GM21723 (cell line): ENCODE measurements around the gene FAM171A1.
"Not testable (repeated sequence)": the region's sequence is repeated elsewhere in the genome, so short reads cannot be mapped to it uniquely, and the experiment has no call there.

Experiments used
- ATAC-seq: cut with Tn5 transposase; IDR thresholded peaks from one replicate; pipeline ENCODE4 v1.9.1; 2021; ENCODE audit warnings: mild to moderate bottlenecking, moderate library complexity; ENCODE audit not compliant: unreplicated experiment

Gene FAM171A1

GRCh38 chr10:15293862-15294842 lies 76.9 kb downstream of the FAM171A1 start:
- no peak for ATAC-seq

- no peak for ATAC-seq
Observed at GRCh38 chr10:15290671-15291070, 80.4 kb downstream of the FAM171A1 start.

DNA sequence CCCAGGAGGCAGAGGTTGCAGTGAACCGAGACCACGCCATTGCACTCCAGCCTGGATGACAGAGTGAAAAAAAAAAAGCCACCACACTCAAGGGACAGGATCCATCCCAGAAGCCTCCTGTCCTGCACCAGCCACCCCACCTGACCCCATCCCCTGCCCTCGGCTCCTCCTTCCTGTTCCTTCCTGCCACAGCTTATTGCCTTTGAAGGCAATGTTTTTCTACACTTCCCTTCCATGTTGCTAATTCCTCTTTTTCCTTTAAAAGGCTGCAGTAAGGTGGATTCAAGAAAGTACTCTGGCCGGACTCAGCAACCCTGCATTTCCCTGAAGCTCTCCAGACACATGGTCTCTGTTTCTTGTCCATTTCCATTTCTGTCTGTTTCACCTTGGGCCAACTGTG lies 80.9 kb downstream of the FAM171A1 start:
- no peak for ATAC-seq

- ATAC-seq, result no peak
Observed at GRCh38 chr10:15280974-15281373, 90.1 kb downstream of the FAM171A1 start.

- no peak for ATAC-seq
Observed at GRCh38 chr10:15280462-15280861, 90.6 kb downstream of the FAM171A1 start.

- ATAC-seq, result no peak
Observed at GRCh38 chr10:15279236-15279635, 91.9 kb downstream of the FAM171A1 start.

DNA sequence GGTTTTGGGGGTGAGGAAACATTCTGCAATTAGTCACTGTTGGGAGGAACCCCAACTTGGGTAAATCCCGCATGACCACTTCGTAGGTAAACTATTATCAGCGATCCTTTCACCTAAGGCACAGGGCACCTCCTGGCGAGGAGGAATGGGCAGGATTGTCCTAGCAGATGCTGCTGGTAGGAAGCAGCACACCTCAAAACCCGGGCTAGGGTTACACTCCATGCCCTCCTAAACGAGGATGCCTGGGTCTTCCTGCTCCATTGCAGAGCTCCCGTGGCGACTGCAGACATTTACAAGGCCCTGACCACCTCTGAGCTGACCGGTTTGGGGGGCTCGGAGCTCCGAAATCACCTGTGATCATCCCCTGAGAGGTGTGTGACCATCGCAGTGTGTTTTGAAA lies 92.3 kb downstream of the FAM171A1 start:
- no peak for ATAC-seq

DNA sequence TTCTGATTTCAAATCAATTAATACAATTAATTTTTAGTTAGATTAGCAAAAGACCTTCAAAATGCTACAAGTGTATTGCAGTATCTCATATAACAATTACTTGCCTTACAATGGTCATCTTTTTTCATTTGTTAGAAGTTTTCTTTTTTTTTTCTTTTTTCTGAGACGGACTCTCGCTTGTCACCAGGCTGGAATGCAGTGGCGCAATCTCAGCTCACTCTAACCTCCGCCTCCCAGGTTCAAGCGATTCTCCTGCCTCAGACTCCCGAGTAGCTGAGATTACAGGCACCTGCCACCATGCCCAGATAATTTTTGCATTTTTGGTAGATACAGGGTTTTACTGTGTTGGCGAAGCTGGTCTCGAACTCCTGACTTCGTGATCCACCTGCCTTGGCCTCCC lies 95.0 kb downstream of the FAM171A1 start:
- not testable (repeated sequence) for ATAC-seq

DNA sequence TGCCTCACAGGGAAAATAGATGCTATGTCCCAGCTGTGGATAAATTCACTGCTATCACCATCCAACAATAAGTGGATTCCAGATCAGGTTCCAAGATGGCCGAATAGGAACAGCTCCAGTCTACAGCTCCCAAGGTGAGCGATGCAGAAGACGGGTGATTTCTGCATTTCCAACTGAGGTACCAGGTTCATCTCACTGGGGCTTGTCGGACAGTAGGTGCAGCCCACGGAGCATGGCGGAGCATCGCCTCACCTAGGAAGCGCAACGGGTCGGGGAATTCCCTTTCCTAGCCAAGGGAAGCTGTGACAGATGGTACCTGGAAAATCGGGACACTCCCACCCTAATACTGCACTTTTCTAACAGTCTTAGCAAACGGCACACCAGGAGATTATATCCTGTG lies 101.3 kb downstream of the FAM171A1 start:
- ATAC-seq, result not testable (repeated sequence)

GRCh38 chr10:15267496-15267895 lies 103.6 kb downstream of the FAM171A1 start:
- ATAC-seq, result no peak

GRCh38 chr10:15266117-15266516 lies 105.0 kb downstream of the FAM171A1 start:
- ATAC-seq, result no peak

GRCh38 chr10:15265558-15265957 lies 105.5 kb downstream of the FAM171A1 start:
- ATAC-seq, result no peak

- ATAC-seq, result no peak
Observed at GRCh38 chr10:15265056-15265455, 106.0 kb downstream of the FAM171A1 start.

DNA sequence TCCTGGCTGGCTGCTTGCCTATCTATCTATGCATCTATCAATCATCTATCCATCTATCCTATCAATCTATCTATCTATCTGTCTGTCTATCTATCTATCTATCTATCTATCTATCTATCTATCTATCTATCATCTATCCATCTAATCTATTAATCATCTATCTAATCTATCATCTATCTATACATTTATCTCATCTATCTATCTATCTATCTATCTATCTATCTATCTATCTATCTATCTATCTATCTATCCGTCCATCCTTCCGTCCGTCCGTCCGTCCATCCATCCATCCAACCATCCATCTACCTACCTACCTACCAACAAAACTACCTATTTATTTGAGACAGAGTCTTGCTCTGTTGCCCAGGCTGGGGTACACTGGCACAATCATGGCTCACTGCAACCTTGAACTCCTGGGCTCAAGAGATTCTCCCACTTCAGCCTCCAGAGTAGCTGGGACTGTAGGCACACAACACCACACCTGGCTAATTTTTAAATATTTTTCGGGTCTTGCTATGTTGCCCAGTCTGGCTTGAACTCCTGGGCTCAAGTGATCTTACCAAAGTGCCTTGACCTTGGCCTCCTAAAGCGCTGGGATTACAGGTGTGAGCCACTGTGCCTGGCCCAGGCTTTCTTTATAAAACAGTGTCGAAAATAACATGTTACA lies 107.3 kb downstream of the FAM171A1 start:
- ATAC-seq, result no peak

GRCh38 chr10:15262036-15262713 lies 108.9 kb downstream of the FAM171A1 start:
- no peak for ATAC-seq

DNA sequence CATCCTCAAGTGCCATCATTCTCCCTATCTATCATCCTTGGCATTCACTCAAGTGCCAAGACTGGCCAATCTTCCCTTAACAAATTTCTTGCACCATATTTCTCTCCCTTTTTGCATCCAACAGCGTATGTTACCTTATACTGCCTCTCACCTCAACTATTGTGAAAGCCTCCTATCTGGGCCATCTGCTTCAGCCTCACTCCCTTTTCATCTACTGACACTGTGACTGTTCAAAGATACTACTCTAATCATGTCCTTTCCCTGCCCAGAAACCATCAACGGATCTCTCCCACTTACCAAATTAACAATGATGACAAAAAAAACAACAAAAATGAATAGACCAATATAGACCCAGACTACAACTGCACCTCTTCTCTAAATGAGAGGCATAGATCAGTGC lies 112.0 kb downstream of the FAM171A1 start:
- no peak for ATAC-seq

DNA sequence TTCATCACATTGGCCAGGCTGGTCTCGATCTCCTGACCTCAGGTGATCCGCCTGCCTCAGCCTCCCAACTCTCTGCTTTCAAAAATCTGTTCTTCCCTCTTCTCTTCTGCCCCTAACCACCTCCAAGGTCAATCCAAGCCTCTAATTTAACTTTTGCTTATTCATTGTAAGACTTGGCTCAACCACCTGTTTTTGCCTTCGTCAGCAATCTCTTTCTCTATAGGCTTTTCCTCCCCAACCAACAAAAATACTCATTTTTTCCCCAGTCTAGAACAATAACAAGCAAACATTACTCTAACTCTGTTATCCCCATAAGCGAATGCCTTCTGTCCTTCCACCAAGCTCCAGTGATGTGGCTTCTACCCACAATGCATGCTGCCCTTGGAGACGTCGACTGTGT lies 112.8 kb downstream of the FAM171A1 start:
- no peak for ATAC-seq

DNA sequence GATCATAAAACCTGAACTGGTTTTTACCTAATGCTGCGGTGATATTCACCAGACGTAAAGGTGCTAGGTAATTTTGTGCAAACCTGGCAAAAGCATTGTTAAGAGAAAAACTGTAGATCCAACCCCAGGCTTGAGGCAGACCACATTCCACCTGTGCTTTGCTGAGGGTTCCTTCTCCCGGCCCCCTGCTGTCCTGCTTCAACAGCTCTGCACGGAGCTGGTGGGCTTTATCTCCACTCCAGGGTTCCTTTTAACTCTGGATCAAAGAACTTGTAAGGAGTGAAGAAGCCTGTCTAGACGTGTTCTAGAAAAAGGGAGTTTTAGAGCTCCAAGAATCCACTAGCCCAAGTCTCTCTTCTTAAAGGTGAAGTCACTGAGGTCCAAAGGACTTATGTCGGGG lies 115.1 kb downstream of the FAM171A1 start:
- ATAC-seq, result no peak

DNA sequence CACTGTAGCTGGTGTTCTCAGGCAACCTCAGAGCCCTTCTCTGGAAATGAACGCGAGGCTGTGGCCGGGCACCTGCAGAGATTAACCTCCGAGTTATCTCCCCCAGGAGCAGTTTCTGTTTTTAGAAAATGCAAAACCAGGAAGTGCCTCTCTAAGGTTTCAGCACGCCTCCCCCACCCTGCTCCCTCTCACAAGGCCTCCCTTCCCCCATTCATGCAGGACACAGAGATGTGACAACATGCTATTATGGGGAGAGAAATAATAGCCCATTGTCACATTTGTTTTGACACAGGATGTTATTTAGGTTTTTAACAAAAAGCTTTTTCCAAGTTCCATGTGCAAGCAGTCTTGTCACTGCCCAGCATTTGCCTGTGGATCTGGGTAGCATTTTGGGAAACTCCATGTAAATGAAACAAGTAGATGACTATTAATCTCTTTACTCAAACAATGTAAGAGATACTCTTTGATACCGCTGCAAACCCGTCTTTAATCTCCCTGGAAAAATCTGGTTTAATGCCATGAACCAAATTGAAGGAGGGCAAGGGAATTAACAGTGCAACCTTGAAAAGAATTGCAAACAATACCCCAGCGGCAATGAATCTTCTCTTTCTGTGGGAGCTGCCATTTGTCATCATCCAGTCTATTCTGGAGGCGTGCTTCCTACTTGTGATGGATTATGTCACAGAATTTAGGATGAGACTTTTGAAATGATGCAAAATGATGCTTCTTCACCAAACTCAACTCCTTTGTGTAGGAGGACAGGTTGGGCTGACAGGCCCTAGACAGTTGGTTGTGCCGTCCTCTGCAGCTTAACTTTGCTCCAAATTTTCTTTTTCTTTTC lies 116.1 kb downstream of the FAM171A1 start:
- ATAC-seq, result no peak

- no peak for ATAC-seq
Observed at GRCh38 chr10:15253951-15254807, 116.9 kb downstream of the FAM171A1 start.
